K562 (cell line): Measurements from ENCODE around the gene TMIGD3.

Experiments
- ARNT ChIP-seq, 2 experiments: fragments of 450-650 bp; IDR thresholded peaks; 2 replicates each; pipeline ENCODE4 v1.6.1; 2016; ENCODE audit warnings: mild to moderate bottlenecking in 1 of 2
- EHMT2 ChIP-seq: fragments of 450-650 bp; IDR thresholded peaks from 2 replicates; pipeline ENCODE4 v1.6.1; 2018; ENCODE audit warnings: antibody characterized with exemption
- ERF ChIP-seq: fragments of 450-650 bp; formaldehyde crosslinking; IDR thresholded peaks from 2 replicates; pipeline ENCODE4 v1.4.0; 2020; ENCODE audit warnings: mild to moderate bottlenecking, mixed read lengths
- EZH2 ChIP-seq: IDR thresholded peaks from 2 replicates; pipeline ENCODE4 v1.6.1; 2012; ENCODE audit warnings: low read depth, mild to moderate bottlenecking, inconsistent platforms, low read length, borderline replicate concordance
- HIVEP1 ChIP-seq: fragments of 250-450 bp; sonication (Bioruptor Pico); IDR thresholded peaks from 2 replicates; pipeline ENCODE4 v1.4.0; 2020; ENCODE audit warnings: mild to moderate bottlenecking
- MAX ChIP-seq: sonication (generic); formaldehyde crosslinking; IDR thresholded peaks from 2 replicates; pipeline ENCODE4 v1.9.0; 2022; ENCODE audit warnings: mild to moderate bottlenecking, missing genetic modification reagents
- PCBP1 ChIP-seq: fragments of 200-400 bp; formaldehyde crosslinking; IDR thresholded peaks from 2 replicates; pipeline ENCODE4 v1.6.1; 2018; ENCODE audit warnings: mild to moderate bottlenecking, low read depth, low read length; ENCODE audit not compliant: poor library complexity, severe bottlenecking
- RFX5 ChIP-seq: IDR thresholded peaks from 2 replicates; pipeline ENCODE4 v1.6.1; 2011; ENCODE audit warnings: low read depth, mild to moderate bottlenecking, improper control_type of control experiment, low read length
- TAF7 ChIP-seq: fragments of 450-650 bp; IDR thresholded peaks from 2 replicates; pipeline ENCODE4 v1.6.1; 2016; ENCODE audit warnings: missing genetic modification characterization, missing compliant biosample characterization
- TF ChIP-seq, protein P1 (sequence below), 3 experiments: IDR thresholded peaks in 2 of 3; conservative IDR thresholded peaks in 1 of 3; 2 replicates each; pipeline ENCODE4 v1.5.1; 2011 to 2012; ENCODE audit warnings: low read length in 3 of 3, mild to moderate bottlenecking in 3 of 3, control low read depth in 2 of 3, improper control_type of control experiment in 1 of 3, inconsistent platforms in 1 of 3, low read depth in 1 of 3, mixed read lengths in 1 of 3, moderate library complexity in 1 of 3; ENCODE audit not compliant: insufficient read depth in 2 of 3

- no peak for TF ChIP-seq MAX (CRISPR knock-in tag)
- TF ChIP-seq HIVEP1, result no peak
- TF ChIP-seq PCBP1, result no peak
- no peak for TF ChIP-seq ERF (CRISPR knock-in tag)
- TF ChIP-seq, protein P1, sequence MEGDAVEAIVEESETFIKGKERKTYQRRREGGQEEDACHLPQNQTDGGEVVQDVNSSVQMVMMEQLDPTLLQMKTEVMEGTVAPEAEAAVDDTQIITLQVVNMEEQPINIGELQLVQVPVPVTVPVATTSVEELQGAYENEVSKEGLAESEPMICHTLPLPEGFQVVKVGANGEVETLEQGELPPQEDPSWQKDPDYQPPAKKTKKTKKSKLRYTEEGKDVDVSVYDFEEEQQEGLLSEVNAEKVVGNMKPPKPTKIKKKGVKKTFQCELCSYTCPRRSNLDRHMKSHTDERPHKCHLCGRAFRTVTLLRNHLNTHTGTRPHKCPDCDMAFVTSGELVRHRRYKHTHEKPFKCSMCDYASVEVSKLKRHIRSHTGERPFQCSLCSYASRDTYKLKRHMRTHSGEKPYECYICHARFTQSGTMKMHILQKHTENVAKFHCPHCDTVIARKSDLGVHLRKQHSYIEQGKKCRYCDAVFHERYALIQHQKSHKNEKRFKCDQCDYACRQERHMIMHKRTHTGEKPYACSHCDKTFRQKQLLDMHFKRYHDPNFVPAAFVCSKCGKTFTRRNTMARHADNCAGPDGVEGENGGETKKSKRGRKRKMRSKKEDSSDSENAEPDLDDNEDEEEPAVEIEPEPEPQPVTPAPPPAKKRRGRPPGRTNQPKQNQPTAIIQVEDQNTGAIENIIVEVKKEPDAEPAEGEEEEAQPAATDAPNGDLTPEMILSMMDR (IDR thresholded peaks at IDR 0.05 in 2 of 3, conservative IDR thresholded peaks at IDR 0.05 in 1 of 3; ENCODE audit: insufficient read depth in 2 of 3, low read depth in 1 of 3, low read length in 3 of 3), result no peak
- TF ChIP-seq EHMT2, result no peak
- no peak for TF ChIP-seq TAF7
- TF ChIP-seq RFX5, result no peak
- no peak for TF ChIP-seq ARNT (IDR thresholded peaks at IDR 0.05)
- TF ChIP-seq EZH2, result no peak
Observed at GRCh38 chr1:111471538-111471937, 31.9 kb downstream of the TMIGD3 start.
